Brain pericyte (primary cell): ENCODE data around the gene STARD13.

ENCODE experiments used
- DNase-seq: peaks from one replicate; pipeline ENCODE4 v3.0.0-alpha.2; 2012; ENCODE audit warnings: low read depth, low spot score

The STARD13 gene

GRCh38 chr13:33144358-33144784 lies 141.2 kb downstream of the STARD13 start:
- no peak for DNase-seq

DNA sequence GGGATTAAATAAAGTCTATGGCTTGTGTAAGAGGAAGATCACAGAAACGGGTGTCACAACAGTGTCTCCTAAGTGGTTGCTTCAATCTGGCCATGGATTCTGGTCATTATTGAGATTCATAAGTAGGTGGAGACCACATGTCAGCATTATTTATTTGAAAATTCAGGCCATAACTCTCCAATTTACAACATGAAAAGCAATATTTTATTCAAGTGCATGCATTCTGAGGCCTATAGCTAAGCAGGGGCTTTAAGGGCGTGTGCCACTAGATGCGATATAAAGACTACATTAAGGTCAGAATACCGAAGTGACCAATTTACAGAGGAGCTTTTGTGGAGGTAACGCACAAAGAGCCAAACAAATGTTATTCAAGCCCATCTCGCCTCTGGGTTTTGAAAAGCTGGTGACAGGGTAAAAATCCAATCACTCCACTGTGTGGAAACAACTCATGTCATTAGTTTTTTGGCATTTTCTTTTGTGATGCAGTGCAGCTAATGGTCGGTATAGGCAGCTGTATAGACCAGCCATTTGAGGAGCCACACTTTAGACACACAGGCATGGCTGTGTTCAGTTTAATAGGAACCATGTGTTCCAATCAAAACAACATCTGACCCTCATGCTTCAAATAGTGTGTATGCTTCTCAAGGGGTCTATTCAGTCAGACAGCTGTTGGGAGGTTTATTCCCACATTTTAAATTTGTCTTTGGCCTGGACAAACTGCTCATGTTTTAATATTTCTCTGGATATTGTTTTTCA lies 145.6 kb downstream of the STARD13 start:
- DNase-seq: peak; percentile 41

GRCh38 chr13:33139184-33139583 lies 146.4 kb downstream of the STARD13 start:
- DNase-seq: no peak

DNA sequence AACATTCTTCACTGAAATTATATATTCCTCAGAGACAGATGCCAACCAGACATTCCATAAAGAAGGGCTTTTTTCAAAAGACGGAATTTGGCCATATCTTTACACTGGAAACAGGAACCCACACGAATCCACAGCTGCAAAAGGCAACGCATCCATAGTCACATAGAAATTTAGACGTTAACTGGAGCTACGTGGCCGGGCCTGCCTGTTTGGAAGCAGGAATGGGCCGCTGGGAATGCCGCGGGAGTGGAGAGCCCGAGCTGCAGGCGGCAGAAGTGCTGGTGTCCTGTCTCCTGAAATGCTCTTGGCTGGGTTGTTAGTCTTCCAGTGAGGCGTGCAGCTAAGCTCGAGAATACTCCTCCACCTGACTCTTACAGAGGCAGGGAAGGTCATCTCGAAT lies 147.1 kb downstream of the STARD13 start:
- DNase-seq: no peak

DNA sequence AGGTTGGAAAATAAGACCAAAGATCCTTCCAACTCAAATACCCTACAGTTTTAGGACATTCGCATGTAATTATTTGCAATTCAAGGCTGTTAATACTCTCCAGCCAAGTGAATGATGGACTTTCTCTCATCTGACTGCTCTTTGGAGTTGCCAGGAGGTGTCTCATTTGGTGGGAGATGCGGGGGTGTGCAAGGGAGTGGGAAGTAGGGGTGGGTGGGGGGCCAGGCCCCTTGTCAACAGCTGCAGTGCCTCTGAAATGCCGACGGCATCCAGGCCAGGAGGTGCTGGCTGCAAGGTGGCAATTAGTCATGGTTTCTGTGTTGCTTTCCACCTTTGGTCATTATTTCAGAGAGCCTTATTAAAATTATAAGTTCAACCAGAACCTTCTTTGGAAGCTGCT lies 147.8 kb downstream of the STARD13 start:
- no peak for DNase-seq

DNA sequence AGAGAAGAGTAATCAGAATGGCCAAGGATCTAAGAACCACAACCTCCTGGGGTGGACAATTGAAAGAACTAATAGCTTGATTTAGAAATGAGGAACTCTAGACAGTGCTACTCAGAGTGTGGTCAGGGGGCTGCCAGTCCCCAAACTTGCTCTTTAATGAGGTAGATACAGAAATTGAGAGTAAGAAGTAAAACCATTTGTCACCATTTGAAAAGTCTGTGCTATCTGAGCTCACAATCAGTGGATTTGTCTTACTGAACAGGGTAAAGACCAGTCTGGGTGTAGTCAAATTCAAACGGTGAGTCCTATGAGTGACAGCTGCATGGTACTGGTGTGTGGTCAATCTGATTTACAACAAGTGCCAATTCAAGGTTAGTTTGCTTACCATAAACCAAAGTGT lies 150.5 kb downstream of the STARD13 start:
- DNase-seq: no peak

DNA sequence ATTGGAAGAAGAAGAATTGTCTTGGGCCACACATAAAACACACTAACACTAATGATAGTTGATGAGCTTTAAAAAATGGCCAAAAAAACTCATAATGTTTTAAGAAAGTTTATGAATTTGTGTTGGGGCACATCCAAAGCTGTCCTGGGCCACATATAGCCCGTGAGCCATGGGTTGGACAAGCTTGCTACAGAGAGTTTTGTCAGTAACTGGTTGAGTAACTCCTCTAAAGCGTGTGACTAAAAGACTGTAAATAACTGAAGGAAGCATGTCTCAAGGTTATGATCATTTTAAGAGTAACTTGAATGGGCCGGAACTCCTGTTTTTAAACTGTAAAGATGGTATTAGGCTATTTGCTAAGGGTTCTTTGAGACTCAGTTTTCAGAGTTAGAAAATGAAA lies 151.3 kb downstream of the STARD13 start:
- no peak for DNase-seq

DNA sequence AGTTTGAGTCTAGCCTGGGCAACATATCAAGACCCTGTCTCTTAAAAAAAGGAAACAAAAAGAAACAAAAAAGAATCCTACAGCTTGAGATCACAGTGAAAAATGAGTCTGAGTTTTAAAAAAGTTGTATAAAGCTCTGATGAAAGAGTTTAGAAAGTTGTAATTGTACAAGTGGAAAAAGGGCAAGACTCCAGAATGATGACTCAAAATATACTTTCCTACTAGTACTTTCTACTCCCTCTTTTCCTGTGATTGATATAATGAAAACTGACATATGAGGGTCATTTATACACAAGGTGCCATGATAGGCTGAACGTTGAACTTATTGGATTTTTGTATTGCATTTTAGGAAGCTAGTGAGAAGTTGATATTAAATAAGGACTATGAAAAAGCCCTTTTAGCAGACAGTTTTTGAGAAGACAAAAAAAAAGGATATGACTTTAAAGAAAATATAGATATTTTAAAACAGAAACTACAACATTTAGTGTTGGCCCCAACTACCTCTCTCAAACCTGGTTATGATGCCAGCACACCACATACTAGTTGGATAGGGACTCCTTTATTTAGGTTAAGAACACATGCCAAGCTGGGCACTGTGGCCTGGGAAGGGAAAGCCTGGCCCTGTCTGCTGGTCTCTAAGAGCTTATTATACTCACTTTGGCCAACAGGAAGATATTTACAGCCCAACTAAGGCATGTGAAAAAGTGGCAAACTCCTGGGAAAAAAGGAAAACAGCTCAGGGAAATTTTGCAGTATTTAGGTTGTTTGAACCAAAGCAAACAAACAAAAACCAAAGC lies 152.7 kb downstream of the STARD13 start:
- no peak for DNase-seq

DNA sequence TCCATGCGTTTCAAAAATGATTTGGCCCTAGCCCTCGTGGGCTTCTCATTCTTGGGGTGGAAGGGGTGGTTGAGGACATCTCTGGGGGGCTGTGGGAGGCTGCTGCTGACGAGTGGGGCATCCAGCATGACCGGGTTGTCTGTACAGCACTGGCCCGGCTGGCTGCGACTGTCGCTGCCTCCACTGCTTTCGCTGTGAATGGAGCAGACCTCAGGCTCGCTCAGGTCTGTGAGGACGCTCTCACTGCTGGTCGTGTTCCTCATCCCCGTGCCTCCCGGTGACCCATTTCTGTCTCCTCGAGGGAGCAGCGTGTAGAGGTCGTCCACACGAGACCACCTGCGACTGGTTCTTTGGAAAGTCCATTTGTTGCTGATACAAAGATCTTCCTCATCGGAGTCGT lies 155.7 kb downstream of the STARD13 start:
- DNase-seq: no peak

- DNase-seq: no peak
Observed at GRCh38 chr13:33129094-33129832, 156.3 kb downstream of the STARD13 start.

DNA sequence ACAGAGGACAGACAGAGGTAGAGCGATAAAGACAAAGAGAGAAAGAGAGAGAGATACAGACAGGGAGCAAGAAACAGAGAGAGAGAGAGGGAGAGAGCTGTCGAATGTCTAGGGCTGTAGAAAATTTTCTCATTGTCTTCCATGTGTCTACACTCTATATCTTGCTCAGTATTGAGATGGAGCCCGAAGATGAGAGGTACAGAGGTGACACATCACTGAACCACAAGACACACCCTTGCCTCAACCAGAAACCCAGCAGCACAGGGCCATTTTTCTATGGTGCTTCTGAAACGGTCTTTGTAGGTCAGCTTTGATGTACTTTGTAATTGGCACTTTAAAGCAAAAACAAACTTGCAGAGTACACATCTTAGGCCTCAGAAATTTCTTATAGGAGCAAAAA lies 157.4 kb downstream of the STARD13 start:
- DNase-seq: no peak

DNA sequence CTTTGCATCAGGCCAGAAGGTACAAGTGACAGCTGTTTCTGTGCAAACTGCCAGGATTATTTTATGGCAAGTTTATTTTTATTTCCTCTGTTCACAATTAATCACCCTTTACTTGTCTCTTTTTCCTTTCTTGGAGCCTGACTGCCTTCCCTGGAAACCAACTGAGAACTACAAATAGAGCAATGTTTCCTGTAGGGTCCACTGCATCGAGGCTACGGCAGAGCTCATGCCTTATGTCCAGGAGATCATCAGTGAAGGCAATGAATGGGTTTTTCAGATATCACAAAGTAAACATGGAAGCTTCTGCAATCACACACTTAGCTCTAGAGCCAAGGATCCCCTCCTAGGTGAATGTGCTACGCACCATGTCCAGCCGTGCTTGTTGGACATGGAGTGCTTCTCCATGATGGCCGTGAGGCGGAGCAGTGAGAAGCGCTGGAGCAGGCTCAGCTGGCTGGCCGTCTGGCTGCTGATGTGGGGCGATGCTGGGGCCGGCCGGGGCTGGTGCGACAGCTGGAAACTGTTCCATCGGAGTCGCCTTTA lies 158.5 kb downstream of the STARD13 start:
- DNase-seq: no peak

DNA sequence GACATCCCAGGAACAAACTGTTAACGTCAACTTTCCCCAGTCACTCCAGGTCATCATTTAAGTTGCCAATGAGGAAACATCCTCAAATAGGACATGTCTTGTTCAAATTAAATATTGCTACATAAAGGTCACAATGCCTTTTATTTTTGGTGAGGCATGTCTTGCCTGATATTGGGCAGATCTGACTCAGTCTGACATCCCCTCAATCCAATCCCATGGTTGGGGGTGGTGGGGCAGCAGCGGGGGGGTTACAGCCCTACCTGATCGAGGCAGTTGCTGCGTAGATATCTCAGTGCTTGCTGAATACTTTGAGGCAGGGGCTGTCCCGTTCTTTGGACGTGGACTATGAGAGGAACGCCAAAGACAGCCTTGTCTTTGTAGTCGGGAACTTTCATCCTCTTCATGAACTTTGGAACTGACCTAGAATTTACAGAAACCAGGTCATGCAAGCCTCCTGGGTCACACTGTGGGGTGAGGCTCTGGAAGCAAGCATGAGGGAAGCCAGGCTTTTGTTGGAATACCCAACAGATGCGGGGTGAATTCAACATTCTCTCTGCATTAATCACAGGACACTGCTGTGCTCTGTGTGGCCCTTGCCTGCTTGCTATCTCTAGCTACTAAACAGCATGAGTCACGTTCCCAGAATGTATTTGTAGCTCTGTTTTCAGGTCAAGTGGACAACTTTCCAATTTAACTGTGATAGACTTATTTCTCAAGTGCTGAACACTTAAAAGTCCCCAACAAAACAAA lies 159.6 kb downstream of the STARD13 start:
- peak; percentile 90 for DNase-seq

GRCh38 chr13:33123066-33123859 lies 162.3 kb downstream of the STARD13 start:
- DNase-seq: no peak

DNA sequence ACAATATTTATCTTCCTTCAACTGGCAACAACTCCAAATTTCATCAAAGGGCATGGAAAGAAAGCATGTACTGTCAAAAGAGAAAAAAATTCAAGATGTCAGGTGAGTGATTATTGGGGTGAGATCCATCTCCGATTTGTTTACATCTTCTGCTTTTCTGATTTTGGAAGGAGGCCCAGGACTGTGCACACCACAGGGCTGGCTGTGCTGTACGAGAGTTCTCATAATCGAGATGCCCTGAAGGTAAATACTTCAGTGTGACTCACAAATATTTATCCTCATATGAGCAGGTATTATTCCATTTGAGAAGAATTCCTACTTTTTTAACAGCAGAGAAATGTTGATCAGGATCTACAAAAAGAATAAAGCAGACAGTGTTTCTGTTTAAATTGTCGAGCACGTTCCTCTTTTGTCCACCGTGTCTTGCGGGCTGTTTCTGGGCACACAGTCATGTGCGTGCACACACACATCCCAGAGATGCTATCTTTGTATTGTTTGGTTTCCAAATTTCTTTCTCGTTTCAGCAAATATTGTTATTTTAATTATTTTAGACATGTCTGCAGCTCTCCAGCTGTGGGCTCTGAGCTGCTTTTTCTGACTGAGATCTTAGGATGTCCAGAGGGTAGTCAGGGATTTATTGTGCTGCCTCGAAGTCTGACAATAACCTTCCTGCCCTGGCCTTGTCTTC lies 165.6 kb downstream of the STARD13 start:
- no peak for DNase-seq

GRCh38 chr13:33119022-33119781 lies 166.4 kb downstream of the STARD13 start:
- DNase-seq: no peak

- no peak for DNase-seq
Observed at GRCh38 chr13:33116321-33117010, 169.1 kb downstream of the STARD13 start.

- DNase-seq: no peak
Observed at GRCh38 chr13:33115274-33115673, 170.3 kb downstream of the STARD13 start.

GRCh38 chr13:33114146-33114545 lies 171.4 kb downstream of the STARD13 start:
- no peak for DNase-seq
